Pancreas (tissue), 10 donors: ENCODE results near the gene APOC4. TPM values are rescaled to one million over a fixed set of nuclear protein-coding genes. Genes with fewer than 3 reads are reported as not detected.
"Not testable (repeated sequence)": the region's sequence is repeated elsewhere in the genome, so short reads cannot be mapped to it uniquely, and the experiment has no call there.

Experiments
- ATAC-seq, 4 donors: fragments of 200-7000 bp; cut with Tn5 transposase; one replicate each; pipeline versions ENCODE4 v1.8.0 to v1.9.1; 2020; ENCODE audit warnings: mild to moderate bottlenecking in 4 of 4, moderate library complexity in 4 of 4
- DNase-seq, 6 donors: peaks; one replicate each; pipeline ENCODE4 v3.0.0-alpha.2; 2020
- FAIRE-seq: peaks from 2 replicates; lab custom pipeline; 2012; peaks lifted over from hg19 to GRCh38; lab: Jason Lieb, UNC
- H3K27ac ChIP-seq, 4 donors: fragments of 200-600 bp; sonication (generic); 1 replicate in 3 of 4; 2 replicates in 1 of 4; pipeline versions ENCODE4 v1.5.0 to v1.8.0; 2020
- H3K27me3 ChIP-seq, 4 donors: fragments of 200-600 bp; one replicate each; pipeline ENCODE4 v1.8.0; 2021
- H3K36me3 ChIP-seq, 3 donors: fragments of 200-600 bp; sonication (generic) in 1 of 3; one replicate each; pipeline versions ENCODE4 v1.5.0 to v1.8.0; 2020 to 2021
- H3K4me1 ChIP-seq, 3 donors: fragments of 200-600 bp; one replicate each; pipeline ENCODE4 v1.8.0; 2021
- H3K4me3 ChIP-seq, 4 donors: fragments of 200-600 bp; sonication (generic) in 2 of 4; one replicate each; pipeline versions ENCODE4 v1.5.0 to v1.8.0; 2020 to 2021
- H3K9me3 ChIP-seq, 4 donors: fragments of 200-600 bp; one replicate each; pipeline ENCODE4 v1.8.0; 2021
- CTCF ChIP-seq, 4 donors: fragments of 200-600 bp; sonication (generic) in 3 of 4; IDR thresholded peaks; one replicate each; pipeline versions ENCODE4 v1.5.0 to v1.8.0; 2021; ENCODE audit warnings: antibody characterized with exemption in 4 of 4
- WGBS, 2 donors: extraction: QIAGEN DNeasy Blood & Tissue Kit; methylation state at CpG; one replicate each; pipeline ENCODE4 v1.1.7; 2013; 5-methylcytosine and 5-hydroxymethylcytosine counted together
- intact Hi-C, 3 donors: fragments of 100-400 bp; cut with DNase I; formaldehyde crosslinking; loops; one replicate each; pipeline versions ENCODE4 v1.11.1 to v1.14.2; 2022
- polyA plus RNA-seq, 2 donors: library from polyadenylated mRNA; stranded (reverse); fragments of 200-250 nt; gene quantifications; one replicate each; pipeline ENCODE4 v1.2.3, GENCODE V29; 2013
- total RNA-seq, 6 donors: library from RNA; stranded (reverse); fragmentation: NEBNext Ultra II Directional in 4 of 6; extraction: Animal tissue kit (Norgen Biotek cat#: 25700) in 4 of 6; gene quantifications; one replicate each; pipeline versions ENCODE4 v1.2.1 to v1.2.4, GENCODE V29; 2021 to 2023
- donor health status: healthy with polysubstance abuse.
- donor health status: DM: no; HTN: no; CAD: no; lungs with moderate emphysema.
- donor health status: DM: no; HTN: no; CAD: no.
- donor health status: control.
- donor health status: control.
- donor health status: Bipolar disorder and iron deficiency.
- donor health status: DM: yes; HTN: yes; CAD: no.
- donor health status: DM: no; HTN: no; CAD: no.
- donor health status: DM: no; HTN: no; CAD: no.
- donor health status: DM: yes; HTN: yes; CAD: no.

Gene APOC4
- total and polyA plus RNA-seq, 8 donors, result 0.47 TPM; not detected in 7

- Histone ChIP-seq H3K9me3 (no peaks in the 10 kb centered on the region), H3K4me1 (peaks cover 3 to 7% (median 4%) of the 10 kb centered on the region in 3 donors), H3K27me3 (no peaks in the 10 kb centered on the region), H3K4me3 (no peak overlapping the region), H3K36me3 (no peaks in the 10 kb centered on the region), H3K27ac (no peak overlapping the region)
- ATAC-seq (no peak), FAIRE-seq (no peak), DNase-seq (no peak)
- 92 to 94% methylated on average over 43 to 44 of the region's 44 CpGs for WGBS, 2 donors
- no peak for TF ChIP-seq CTCF (IDR thresholded peaks at IDR 0.05)
- intact Hi-C loops, result loop anchor here in 1 of 3 donors (5.0 to 10.0 kb wide), 2 partner anchors 38 to 146 kb away; partner anchors contain the start of gene APOC2
Measured at GRCh38 chr19:44908836-44909261, 33.2 kb upstream of the APOC4 start.

- FAIRE-seq (no peak), ATAC-seq (no peak), DNase-seq (no peak)
- TF ChIP-seq CTCF (IDR thresholded peaks at IDR 0.05), result no peak
- Histone ChIP-seq H3K4me3 (no peak overlapping the region), H3K36me3 (no peaks in the 10 kb centered on the region), H3K4me1 (peaks cover 0 to under 1% (median 0%) of the 10 kb centered on the region in 3 donors), H3K27ac (no peak overlapping the region), H3K27me3 (no peaks in the 10 kb centered on the region), H3K9me3 (no peaks in the 10 kb centered on the region)
- 85 to 87% methylated on average over 5 of the region's 5 CpGs for whole genome bisulfite sequencing, 2 donors
- intact Hi-C loops, result loop anchor here in 1 of 3 donors (5.0 to 10.0 kb wide), 2 partner anchors 38 to 145 kb away; partner anchors contain the start of gene APOC2
Measured at GRCh38 chr19:44909775-44910174, 32.3 kb upstream of the APOC4 start.

GRCh38 chr19:44911896-44912295 is 30.1 kb upstream of the APOC4 start:
- H3K36me3 ChIP-seq, FAIRE-seq, intact Hi-C loops, H3K4me1 ChIP-seq, H3K9me3 ChIP-seq, ATAC-seq, H3K27ac ChIP-seq, H3K27me3 ChIP-seq, H3K4me3 ChIP-seq, DNase-seq: not testable (repeated sequence)
- WGBS, 2 donors, result 59 to 78% methylated on average over 6 of the region's 6 CpGs

- Histone ChIP-seq H3K9me3 (no peaks in the 10 kb centered on the region), H3K27me3 (no peaks in the 10 kb centered on the region), H3K27ac (no peak overlapping the region), H3K4me1 (no peaks in the 10 kb centered on the region), H3K4me3 (no peak overlapping the region), H3K36me3 (no peaks in the 10 kb centered on the region)
- no peak for FAIRE-seq
- peak in 1 of 6 donors; percentile 56 for DNase-seq
- WGBS, 2 donors, result 44 to 54% methylated on average over 6 of the region's 6 CpGs
- intact Hi-C loops, result no loop called here
- peak in 2 of 4 donors; percentile 17 to 21 for ATAC-seq
- TF ChIP-seq CTCF (IDR thresholded peaks at IDR 0.05), result no peak
Measured at GRCh38 chr19:44912854-44913253, 29.2 kb upstream of the APOC4 start.

GRCh38 chr19:44913512-44914432 is 28.3 kb upstream of the APOC4 start:
- intact Hi-C loops, H3K4me1 ChIP-seq, DNase-seq, H3K27me3 ChIP-seq, H3K4me3 ChIP-seq, FAIRE-seq, ATAC-seq, H3K36me3 ChIP-seq, H3K9me3 ChIP-seq: not testable (repeated sequence)
- peak overlapping the region in 1 of 4 donors; percentile 15 for H3K27ac ChIP-seq
- WGBS, 2 donors, result 59 to 67% methylated on average over 23 of the region's 23 CpGs

GRCh38 chr19:44914433-44915206 is 27.4 kb upstream of the APOC4 start, which contains the start of gene APOC1:
Gene APOC1 (plus strand): TSS chr19:44914608. CDS start chr19:44914892, 284 bp downstream.
- Histone ChIP-seq H3K27ac (peak within 1 kb of the TSS in 1 of 4 donors; percentile 15), H3K4me3 (peak within 1 kb of the TSS; percentile 12 to 57 (median 29))
- H3K9me3 ChIP-seq, H3K4me1 ChIP-seq, H3K27me3 ChIP-seq, intact Hi-C loops, FAIRE-seq, H3K36me3 ChIP-seq: not testable (repeated sequence)
- 8 to 13% methylated on average over 22 to 26 of the region's 28 CpGs for WGBS, 2 donors
- DNase-seq, result peak; percentile 76 to 90 (median 84)
- peak; percentile 91 to 97 (median 94) for ATAC-seq
